ENCODE measurements around the gene PIP5K1C. TPM values are rescaled to one million over a fixed set of nuclear protein-coding genes. Genes with fewer than 3 reads are reported as not detected.

The PIP5K1C gene
- total and polyA plus RNA-seq, 9 of the 15 experiments (the other 6 are each of a cell fraction or from before 2014, with no cell fraction given): 0.38 to 22.1 (median 4.1) TPM

DNA sequence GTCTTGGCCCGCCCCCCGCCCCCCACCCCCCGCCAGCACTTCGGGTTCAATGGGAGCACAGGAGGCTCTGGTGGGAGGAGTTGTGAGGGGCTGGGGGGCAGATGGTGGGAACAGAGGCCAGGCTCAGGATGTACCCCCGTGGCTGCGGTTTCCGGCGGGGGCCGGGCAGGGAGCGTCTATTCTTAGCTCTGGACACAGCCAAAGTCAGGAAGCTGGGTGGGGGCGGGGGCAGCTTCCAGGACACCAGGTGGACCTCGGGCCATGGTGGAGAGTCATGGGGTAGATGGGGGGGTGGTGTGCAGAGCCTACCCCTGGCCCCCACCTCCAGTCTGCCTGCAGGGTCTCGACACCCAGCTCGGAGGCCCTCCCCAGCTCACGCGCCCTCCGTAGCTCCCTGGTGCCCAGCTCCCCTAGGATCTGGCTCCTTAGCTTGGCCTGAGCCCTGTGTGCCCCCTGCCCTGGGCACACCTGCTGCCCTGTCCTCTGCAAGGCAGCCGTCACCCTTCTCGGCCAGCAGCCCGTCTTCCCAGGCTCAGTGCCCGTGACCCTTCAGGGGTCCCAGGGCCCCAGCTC is 91.4 kb downstream of the PIP5K1C start (continued):
- TF ChIP-seq PTTG1 (tag; IDR thresholded peaks at IDR 0.05; ENCODE audit: low read depth) (no peak), ZNF184 (CRISPR knock-in tag; IDR thresholded peaks at IDR 0.05) (no peak), ZBTB17 (CRISPR knock-in tag; IDR thresholded peaks at IDR 0.05) (peak; percentile 63), HMG20A (CRISPR knock-in tag; conservative IDR thresholded peaks at IDR 0.05) (no peak), CREBBP (IDR thresholded peaks at IDR 0.05; ENCODE audit: low read depth, low read length) (no peak), ETS2 (tag; IDR thresholded peaks at IDR 0.05; ENCODE audit: borderline replicate concordance, poor library complexity, severe bottlenecking) (no peak), ELF4 (CRISPR knock-in tag; IDR thresholded peaks at IDR 0.05) (no peak), PHTF2 (CRISPR knock-in tag; IDR thresholded peaks at IDR 0.05) (no peak), RHOXF2B (CRISPR knock-in tag; conservative IDR thresholded peaks at IDR 0.05) (no peak), MAZ (CRISPR knock-in tag; conservative IDR thresholded peaks at IDR 0.05 in 1 of 2, IDR thresholded peaks at IDR 0.05 in 1 of 2) (peak in 1 of 2 experiments; percentile 37; a peak in 2 of 4 replicates), NCOR1 (IDR thresholded peaks at IDR 0.05) (peak; percentile 22; the same call in 1 of the 2 replicates), SMARCE1 (IDR thresholded peaks at IDR 0.05) (no peak), ZNF217 (CRISPR knock-in tag; IDR thresholded peaks at IDR 0.05) (no peak)
- TF ChIP-seq, protein P1, sequence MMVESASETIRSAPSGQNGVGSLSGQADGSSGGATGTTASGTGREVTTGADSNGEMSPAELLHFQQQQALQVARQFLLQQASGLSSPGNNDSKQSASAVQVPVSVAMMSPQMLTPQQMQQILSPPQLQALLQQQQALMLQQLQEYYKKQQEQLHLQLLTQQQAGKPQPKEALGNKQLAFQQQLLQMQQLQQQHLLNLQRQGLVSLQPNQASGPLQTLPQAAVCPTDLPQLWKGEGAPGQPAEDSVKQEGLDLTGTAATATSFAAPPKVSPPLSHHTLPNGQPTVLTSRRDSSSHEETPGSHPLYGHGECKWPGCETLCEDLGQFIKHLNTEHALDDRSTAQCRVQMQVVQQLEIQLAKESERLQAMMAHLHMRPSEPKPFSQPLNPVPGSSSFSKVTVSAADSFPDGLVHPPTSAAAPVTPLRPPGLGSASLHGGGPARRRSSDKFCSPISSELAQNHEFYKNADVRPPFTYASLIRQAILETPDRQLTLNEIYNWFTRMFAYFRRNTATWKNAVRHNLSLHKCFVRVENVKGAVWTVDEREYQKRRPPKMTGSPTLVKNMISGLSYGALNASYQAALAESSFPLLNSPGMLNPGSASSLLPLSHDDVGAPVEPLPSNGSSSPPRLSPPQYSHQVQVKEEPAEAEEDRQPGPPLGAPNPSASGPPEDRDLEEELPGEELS (CRISPR knock-in tag; IDR thresholded peaks at IDR 0.05; ENCODE audit: borderline replicate concordance): no peak
- TF ChIP-seq, protein P2, sequence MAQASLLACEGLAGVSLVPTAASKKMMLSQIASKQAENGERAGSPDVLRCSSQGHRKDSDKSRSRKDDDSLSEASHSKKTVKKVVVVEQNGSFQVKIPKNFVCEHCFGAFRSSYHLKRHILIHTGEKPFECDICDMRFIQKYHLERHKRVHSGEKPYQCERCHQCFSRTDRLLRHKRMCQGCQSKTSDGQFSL (CRISPR knock-in tag; IDR thresholded peaks at IDR 0.05): peak; percentile 56; the same call in 1 of the 2 replicates
- TF ChIP-seq, protein P2 (tag; IDR thresholded peaks at IDR 0.05): no peak
- TF ChIP-seq, protein P3, sequence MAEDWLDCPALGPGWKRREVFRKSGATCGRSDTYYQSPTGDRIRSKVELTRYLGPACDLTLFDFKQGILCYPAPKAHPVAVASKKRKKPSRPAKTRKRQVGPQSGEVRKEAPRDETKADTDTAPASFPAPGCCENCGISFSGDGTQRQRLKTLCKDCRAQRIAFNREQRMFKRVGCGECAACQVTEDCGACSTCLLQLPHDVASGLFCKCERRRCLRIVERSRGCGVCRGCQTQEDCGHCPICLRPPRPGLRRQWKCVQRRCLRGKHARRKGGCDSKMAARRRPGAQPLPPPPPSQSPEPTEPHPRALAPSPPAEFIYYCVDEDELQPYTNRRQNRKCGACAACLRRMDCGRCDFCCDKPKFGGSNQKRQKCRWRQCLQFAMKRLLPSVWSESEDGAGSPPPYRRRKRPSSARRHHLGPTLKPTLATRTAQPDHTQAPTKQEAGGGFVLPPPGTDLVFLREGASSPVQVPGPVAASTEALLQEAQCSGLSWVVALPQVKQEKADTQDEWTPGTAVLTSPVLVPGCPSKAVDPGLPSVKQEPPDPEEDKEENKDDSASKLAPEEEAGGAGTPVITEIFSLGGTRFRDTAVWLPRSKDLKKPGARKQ (CRISPR knock-in tag; IDR thresholded peaks at IDR 0.05): no peak
